CD4-positive, alpha-beta T cell treated with Interleukin-12 subunit alpha and Interleukin-12 subunit beta, for 1 hour (primary cell): ENCODE results near the gene CCDC149.

Source experiments
- DNase-seq: peaks from one replicate; pipeline ENCODE4 v3.0.0-alpha.2; 2020

The CCDC149 gene

GRCh38 chr4:24912252-24913118, at the start of gene CCDC149:
Gene CCDC149 (minus strand): TSS chr4:24913042. CDS start chr4:24912864, 178 bp downstream.
- no peak for DNase-seq

DNA sequence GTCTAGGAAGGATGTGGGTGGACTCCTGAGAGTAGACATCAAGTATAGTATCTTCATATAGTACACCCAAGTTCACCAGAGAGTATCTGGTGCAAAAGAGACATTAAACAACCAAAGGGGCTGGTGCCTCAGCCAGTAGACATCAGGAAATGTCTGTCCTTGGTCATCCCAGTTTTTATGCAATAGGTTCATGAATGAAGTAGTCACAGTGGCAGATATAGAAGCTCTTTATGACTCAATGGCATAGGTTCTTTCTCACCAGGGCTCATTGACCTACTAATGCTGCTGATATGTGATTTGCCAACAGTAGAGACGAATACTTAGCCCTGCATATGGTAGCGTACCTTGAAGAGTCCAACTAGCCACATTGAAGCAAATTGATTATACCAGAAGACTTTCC, 45.0 kb upstream of the CCDC149 start:
- DNase-seq = no peak

GRCh38 chr4:24956763-24957162, 43.9 kb upstream of the CCDC149 start:
- DNase-seq = no peak

- no peak for DNase-seq
Observed at GRCh38 chr4:24956091-24956490, 43.2 kb upstream of the CCDC149 start.

DNA sequence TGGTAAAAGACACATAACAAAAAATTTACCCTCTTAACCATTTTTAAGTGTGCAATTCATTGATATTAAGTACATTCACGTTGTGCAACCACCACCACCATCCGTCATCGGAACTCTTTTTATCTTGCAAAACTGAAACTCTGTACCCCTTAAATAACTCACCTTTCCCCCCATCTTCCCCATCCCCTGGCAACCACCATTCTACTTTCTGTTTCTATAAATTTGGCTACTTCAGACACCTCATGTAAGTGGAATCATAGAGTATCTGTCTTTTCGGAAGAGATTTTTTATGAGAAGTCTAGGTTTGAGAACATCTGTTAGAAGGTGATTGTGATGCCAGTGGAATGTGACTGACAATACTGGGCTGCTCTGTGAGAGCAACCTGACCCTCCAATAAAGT, 39.8 kb upstream of the CCDC149 start:
- DNase-seq = no peak

DNA sequence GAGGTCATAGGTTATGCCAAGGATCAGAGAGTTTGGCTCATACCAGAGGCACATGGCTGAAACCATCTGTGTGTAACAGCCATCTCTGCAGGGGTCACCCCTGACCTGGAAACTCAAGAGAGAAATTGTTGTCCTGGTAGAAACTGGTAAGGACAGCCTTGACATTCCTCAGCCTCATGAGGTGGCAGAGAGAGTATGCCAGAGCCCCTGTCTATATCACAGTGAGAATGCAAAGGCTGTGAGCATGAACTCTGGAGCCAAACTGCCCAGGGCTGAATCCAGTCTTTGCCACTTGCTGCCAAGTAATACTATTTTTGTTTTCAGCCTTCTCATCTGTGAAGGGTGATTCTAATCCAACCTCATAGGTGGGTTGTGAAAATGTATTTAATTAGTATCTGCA, 37.1 kb upstream of the CCDC149 start:
- no peak for DNase-seq

DNA sequence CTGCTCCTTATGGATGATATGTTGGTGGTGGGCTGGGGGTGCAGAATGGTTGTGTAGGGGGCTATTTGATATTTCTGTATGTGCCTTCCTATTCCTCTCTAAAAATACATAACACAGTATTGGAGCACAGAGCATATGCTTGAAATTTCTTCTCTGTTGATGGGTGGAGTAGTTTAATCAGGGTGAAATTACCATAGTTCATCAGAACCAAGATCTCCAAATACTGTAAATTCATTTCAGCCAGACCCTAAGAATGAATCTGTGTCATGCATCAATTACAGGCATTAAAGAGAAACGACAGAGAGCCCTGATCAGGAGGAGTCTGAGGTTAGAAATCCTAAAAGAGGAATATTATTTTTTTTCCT, 25.1 kb upstream of the CCDC149 start:
- DNase-seq = no peak

- DNase-seq = no peak
Observed at GRCh38 chr4:24937176-24937916, 24.5 kb upstream of the CCDC149 start.

- DNase-seq = no peak
Observed at GRCh38 chr4:24935856-24936255, 23.0 kb upstream of the CCDC149 start.

DNA sequence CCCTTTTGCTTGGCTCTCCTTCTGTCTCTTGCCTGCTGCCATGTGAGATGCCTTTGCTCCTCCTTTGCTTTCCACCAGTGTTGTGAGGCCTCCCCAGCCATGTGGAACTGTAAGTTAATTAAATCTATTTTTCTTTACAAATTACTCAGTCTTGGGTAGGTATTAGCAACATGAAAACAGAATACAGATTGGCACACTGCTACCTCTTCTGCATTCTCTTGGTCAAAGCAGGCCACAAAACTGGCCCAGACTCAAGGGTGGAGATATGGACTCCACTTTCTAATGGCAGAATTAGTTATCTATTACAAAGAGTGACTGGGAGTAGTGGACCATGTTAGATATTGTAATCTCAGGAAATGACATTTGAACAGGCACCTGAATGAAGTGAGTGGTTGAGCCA, 21.5 kb upstream of the CCDC149 start:
- DNase-seq = no peak

DNA sequence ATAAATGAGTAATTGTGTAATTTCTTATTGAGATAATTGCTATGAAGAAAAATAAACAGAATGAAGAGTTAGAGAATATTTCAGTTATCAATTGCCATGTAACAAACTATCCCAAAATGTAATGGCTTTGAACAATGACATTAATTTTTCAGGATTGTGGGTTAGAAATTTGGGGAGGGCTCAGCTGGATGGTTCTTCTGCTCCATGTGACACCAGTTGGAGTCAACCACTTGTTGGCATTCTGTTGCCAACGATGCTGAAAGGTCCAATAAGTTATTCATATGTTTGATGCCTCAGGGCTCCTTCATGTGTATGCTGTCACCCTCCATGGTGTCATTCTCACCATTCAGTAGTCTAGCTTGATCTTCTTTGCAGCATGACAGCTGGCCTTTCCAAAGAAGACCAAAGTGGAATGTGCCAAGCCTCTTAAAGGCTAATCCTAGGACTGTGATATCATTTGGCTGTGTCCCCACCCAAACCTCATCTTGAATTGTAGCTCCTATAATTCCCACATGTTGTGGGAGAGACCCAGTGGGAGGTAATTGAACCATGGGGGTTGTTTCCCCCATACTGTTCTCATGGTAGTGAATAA, 20.9 kb upstream of the CCDC149 start:
- DNase-seq = no peak

DNA sequence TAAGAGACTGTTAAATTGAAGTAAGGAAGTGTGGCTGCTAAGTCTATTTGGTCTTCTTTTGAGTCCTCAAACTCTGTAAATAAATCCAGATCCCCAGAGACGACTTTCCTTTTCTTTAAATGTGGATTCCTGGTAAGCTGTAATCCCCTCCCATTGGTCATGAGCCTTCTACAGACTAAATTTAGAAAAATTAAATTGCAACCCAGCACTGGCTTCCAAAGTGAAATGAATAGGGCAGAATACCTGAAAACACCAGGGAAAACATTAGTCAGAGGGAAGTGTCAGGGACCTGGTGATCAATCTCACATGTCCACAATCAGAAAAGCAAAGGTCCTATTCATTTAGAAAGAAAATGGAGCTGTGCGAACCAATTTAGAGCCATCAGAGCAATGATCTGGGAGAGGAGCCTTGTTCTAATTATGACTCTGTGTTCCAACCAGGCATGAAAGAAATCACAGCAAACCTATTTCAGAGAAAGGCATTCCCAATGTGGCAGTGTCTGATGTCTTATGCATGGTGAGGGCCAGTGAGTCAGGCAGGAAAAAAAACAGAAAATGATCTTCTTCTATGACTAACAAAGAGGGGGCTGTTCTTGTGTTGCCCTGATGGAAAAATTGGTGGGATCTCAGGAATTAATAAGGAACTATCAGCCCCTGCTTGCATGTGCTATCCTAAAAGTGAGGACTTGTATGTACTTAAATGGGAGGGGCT, 19.8 kb upstream of the CCDC149 start:
- DNase-seq = no peak

DNA sequence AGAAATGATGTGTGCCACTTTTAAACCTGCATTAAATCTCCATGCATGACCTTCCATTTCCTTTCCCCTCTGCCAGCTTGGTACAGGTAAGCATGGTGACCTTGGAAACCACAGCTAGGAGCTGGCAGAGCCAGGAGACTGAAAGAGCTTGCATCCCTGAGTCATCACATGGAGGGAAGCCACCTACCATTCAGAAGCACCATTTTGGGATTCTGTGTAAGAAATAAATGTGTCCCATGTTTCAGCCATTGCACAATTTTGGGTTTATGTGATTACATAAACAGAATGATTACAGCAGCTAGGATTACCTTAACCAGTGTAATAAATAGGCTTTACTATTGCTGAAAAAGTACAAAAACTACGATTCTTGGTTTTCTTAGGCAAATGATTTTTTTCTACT, 17.3 kb upstream of the CCDC149 start:
- no peak for DNase-seq

- no peak for DNase-seq
Observed at GRCh38 chr4:24928708-24929107, 15.9 kb upstream of the CCDC149 start.

DNA sequence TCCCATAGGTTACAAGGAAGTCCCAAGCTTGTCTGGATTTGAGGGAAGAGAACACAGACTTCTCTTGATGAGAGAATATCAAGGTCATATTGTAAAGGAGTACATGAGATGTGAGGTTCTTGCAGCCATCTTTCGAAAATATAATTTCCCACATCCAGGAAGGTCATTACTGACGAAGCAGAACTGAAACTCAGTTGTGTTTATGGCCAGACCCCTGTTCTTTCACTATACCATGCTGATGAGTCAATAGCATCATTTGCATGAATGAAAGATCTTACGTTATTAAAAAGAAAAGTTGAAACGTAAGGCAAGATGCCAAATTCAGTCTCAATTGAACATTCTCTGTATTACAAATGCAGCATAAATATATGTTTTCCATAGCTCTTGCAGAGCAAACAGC, 14.2 kb upstream of the CCDC149 start:
- DNase-seq = no peak

DNA sequence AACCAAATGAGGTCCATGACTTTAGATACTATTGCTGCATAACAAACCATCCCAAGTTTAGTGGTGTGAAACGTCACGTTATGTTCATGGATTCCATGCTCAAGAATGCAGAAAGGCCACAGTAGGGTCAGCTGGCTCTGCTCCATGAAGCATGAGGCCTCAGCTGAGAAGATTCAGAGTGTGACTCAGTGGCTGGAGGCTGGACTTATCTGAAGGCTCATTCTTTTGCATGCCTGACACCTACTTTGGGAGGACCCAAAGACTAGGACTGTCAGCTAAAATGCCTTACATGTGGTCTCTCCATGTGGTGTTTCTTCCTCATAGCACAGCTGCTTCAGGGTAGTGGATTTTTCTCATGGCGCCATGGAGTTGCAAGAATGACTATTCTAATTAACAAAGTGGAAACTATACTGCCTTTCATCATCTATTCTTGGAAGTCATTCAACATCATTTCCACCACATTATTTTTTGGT, 11.5 kb upstream of the CCDC149 start:
- no peak for DNase-seq

DNA sequence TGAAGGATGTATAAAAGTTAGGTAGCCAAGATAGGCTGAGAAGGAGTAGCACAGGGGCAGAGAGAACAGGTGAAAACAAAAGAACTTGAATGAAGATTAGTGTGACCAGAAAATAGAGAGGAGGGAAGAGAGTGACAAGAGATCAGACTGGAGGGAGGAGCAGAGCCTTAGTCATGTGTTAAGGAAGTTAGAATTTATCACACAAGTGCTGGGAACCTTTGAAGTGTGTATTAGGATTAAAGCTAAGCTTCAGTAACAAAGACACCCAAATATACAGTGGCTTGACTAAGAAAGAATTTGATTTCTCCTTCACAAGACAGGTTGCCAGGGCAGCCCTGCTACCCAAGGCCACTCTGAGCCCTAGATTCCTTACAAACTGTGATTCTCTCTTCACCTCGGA, 10.7 kb upstream of the CCDC149 start:
- no peak for DNase-seq

- DNase-seq = no peak
Observed at GRCh38 chr4:24923002-24923401, 10.2 kb upstream of the CCDC149 start.

- no peak for DNase-seq
Observed at GRCh38 chr4:24922416-24922815, 9.6 kb upstream of the CCDC149 start.

GRCh38 chr4:24921491-24921890, 8.6 kb upstream of the CCDC149 start:
- DNase-seq = no peak

DNA sequence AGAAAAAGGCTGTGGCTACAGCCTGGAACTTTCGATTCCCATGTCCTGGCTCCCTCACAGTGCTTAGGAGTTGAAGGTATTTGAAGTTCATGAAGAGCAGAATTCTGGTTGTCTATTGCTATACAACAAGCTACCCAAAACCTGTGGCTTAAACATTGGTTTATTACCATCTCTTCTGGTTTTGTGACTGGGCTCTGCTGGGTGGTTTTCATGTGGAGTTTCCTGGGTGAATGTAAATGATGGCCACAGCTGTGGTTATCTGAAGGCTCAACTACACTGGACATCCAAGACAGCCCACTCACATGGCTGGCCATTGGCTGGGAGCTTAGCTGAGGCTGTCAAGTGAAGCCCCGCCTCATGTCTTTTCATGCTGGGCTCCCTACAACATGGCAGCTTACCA, 7.2 kb upstream of the CCDC149 start:
- no peak for DNase-seq

- no peak for DNase-seq
Observed at GRCh38 chr4:24917076-24917856, 4.4 kb upstream of the CCDC149 start.
